ENCODE measurements around the gene RAB8B.
"Not testable (repeated sequence)": the region's sequence is repeated elsewhere in the genome, so short reads cannot be mapped to it uniquely, and the experiment has no call there.

The RAB8B gene

DNA sequence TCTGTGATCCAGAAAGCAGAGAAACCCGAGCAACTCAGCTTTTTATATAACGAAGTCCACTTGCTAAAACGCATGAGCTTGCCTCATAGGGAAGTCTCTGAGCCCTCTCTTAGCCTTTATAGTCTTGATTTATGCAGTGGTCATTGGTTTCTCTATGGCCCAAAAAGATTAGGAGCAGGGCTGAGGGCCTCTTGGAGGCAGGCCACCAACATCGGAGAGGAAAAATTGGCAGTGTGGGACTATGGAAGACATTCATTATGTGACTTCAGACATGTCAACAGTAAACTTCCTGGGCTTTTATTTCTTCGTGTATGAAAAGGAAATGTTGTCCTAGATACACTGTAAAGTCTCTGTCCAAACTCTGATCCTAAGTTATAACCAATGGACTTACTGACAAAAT, 13.5 kb downstream of the RAB8B start:
- DNase-seq (ENCODE audit: low read depth in 2 of 2): no peak
- TF ChIP-seq, protein P1, sequence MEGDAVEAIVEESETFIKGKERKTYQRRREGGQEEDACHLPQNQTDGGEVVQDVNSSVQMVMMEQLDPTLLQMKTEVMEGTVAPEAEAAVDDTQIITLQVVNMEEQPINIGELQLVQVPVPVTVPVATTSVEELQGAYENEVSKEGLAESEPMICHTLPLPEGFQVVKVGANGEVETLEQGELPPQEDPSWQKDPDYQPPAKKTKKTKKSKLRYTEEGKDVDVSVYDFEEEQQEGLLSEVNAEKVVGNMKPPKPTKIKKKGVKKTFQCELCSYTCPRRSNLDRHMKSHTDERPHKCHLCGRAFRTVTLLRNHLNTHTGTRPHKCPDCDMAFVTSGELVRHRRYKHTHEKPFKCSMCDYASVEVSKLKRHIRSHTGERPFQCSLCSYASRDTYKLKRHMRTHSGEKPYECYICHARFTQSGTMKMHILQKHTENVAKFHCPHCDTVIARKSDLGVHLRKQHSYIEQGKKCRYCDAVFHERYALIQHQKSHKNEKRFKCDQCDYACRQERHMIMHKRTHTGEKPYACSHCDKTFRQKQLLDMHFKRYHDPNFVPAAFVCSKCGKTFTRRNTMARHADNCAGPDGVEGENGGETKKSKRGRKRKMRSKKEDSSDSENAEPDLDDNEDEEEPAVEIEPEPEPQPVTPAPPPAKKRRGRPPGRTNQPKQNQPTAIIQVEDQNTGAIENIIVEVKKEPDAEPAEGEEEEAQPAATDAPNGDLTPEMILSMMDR (IDR thresholded peaks at IDR 0.05; ENCODE audit: low read depth, low read length): no peak
- no peak overlapping the region for H3K4me3 ChIP-seq (replicated peaks in 1 of 2; ENCODE audit: low read depth in 2 of 2, low read length in 2 of 2)

DNA sequence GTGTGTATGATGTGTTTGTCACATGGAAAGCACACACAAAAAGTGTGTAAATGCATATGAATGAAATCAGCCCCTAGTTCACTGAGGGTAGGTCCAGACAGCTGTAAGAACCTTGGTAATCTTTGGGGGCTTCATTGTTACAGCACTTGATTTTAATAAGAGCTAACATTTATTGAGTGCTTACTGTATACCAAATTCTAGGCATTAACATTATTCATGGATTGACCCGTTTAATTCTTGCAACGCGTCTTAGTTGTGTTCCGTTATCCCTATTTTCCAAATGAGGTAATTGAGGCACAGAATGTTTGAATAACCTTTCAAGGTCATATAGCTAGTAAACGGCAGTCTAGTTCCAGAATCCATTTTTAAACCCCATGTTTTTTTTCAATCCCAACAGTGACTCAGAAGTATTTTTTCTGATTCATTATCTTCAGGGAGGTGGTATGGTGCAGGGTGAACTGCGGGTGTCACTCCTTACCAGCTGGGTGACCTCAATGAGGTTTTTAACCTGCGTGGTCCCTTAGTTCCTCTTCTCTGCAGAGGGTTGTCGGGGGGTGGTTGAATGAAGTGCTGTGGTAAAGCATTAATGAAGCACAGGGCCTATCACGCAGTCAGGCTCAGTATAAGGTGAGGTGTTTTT, 14.2 kb downstream of the RAB8B start:
- H3K4me3 ChIP-seq (replicated peaks in 1 of 2; ENCODE audit: low read depth in 2 of 2, low read length in 2 of 2): no peak overlapping the region
- DNase-seq (ENCODE audit: low read depth in 2 of 2): peak in 1 of 2 donors; percentile 52
- TF ChIP-seq, protein P1 (IDR thresholded peaks at IDR 0.05; ENCODE audit: low read depth, low read length): no peak

GRCh38 chr15:63206079-63206478, 16.7 kb downstream of the RAB8B start:
- H3K4me3 ChIP-seq (replicated peaks in 1 of 2; ENCODE audit: low read depth in 2 of 2, low read length in 2 of 2): no peak overlapping the region
- TF ChIP-seq, protein P1 (IDR thresholded peaks at IDR 0.05; ENCODE audit: low read depth, low read length): no peak
- DNase-seq (ENCODE audit: low read depth in 2 of 2): no peak

GRCh38 chr15:63208824-63209223, 19.4 kb downstream of the RAB8B start:
- not testable (repeated sequence) for H3K4me3 ChIP-seq (replicated peaks in 1 of 2; ENCODE audit: low read depth in 2 of 2, low read length in 2 of 2)

DNA sequence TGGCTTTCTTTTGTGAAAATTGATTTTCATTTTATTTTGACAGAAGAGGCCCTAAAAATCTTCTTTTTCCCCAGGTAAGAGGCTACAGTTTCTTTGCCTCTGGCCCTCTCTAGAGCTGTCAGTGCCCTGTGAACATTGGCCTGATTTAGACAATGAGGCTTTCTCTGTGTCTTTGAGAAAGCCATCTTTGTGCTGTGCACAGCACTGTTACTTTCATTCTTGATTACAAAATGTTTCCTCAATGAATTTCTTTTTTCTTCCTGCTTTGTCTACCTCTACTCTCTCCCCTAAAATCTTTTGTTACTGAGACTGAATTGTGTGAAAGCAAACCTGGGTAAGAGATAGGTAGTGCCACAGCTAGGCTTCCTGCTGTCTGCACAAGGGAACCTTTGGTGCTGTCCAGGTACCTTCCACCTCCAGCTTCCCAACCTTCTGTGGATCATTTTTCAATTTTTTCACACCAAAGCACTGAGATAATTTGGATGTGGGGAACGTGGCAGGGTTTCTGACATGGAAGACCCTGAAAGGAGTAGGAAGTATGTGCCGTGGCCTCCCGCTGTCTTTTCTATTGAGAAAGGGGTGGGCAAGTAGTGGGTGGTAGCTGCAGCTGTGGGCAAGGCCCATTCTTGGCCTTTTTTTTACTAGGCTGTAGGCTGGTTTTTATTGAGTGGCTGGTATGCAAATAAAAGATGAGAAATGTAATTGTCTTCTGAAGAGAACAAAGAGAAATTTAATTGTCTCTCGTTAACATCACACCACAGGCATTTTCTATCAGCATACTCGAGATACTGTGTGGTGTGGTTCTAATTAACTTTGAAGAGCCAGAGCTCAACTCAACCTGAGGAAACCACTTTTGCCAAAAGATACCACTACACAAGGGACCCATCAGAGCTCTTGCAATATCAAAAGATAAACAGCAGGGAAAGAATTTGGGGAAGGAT, 21.0 kb downstream of the RAB8B start:
- DNase-seq (ENCODE audit: low read depth in 2 of 2): no peak
- H3K4me3 ChIP-seq (replicated peaks in 1 of 2; ENCODE audit: low read depth in 2 of 2, low read length in 2 of 2): no peak overlapping the region
- TF ChIP-seq, protein P1 (IDR thresholded peaks at IDR 0.05; ENCODE audit: low read depth, low read length): no peak

More at GRCh38 chr15:63208824-63209223, 19.4 kb downstream of the RAB8B start:
- not testable (repeated sequence) for DNase-seq (ENCODE audit: low read depth in 2 of 2)

DNA sequence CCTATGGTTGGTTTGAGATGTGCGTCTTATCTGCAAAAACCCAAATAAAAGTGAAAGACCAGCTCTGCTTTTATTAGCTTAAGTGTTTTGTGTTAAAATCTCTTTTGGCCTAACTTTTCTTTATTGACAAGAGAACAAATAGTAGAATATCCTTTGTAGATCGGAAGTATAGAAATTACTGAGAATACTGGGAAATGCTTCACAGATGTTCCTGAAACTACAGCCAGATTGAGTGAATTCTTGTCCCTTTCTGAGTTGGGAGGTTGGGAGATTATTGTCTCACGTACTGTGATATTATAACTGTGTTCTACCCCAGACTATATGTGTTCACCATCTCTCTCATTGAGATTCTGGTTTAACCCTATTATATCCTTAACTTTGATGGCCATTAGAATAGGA, 21.7 kb downstream of the RAB8B start:
- DNase-seq (ENCODE audit: low read depth in 2 of 2): no peak
- no peak overlapping the region for H3K4me3 ChIP-seq (replicated peaks in 1 of 2; ENCODE audit: low read depth in 2 of 2, low read length in 2 of 2)
- TF ChIP-seq, protein P1 (IDR thresholded peaks at IDR 0.05; ENCODE audit: low read depth, low read length): no peak

GRCh38 chr15:63211549-63211948, 22.1 kb downstream of the RAB8B start:
- H3K4me3 ChIP-seq (replicated peaks in 1 of 2; ENCODE audit: low read depth in 2 of 2, low read length in 2 of 2): no peak overlapping the region
- DNase-seq (ENCODE audit: low read depth in 2 of 2): no peak
- TF ChIP-seq, protein P1 (IDR thresholded peaks at IDR 0.05; ENCODE audit: low read depth, low read length): no peak

All from cardiac fibroblast (primary cell).